GM18511 (cell line): ENCODE data around the gene ALK.

Experiments
- ATAC-seq: cut with Tn5 transposase; IDR thresholded peaks from one replicate; pipeline ENCODE4 v1.9.1; 2021; ENCODE audit warnings: mild to moderate bottlenecking, moderate library complexity; ENCODE audit not compliant: unreplicated experiment

Gene ALK

DNA sequence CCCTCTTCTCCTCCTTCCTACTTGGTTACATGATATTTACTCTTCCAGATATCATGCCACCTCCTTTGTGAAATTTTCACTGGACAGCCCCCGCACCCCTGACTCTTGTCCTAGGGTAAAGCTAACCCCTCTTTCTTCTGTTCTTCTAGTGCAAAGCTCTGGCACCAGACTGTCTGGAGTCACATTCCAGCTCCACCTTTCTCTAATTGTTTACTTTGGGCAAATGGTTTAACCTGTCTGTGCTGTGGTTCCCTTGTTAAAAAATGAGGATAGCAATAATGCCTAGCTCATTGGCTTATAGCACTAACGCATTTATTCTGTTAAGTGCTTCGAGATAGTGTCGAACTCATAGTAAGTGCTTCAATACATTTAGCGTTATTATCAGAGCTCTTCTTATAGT is 306.2 kb downstream of the ALK start:
- ATAC-seq, result no peak

DNA sequence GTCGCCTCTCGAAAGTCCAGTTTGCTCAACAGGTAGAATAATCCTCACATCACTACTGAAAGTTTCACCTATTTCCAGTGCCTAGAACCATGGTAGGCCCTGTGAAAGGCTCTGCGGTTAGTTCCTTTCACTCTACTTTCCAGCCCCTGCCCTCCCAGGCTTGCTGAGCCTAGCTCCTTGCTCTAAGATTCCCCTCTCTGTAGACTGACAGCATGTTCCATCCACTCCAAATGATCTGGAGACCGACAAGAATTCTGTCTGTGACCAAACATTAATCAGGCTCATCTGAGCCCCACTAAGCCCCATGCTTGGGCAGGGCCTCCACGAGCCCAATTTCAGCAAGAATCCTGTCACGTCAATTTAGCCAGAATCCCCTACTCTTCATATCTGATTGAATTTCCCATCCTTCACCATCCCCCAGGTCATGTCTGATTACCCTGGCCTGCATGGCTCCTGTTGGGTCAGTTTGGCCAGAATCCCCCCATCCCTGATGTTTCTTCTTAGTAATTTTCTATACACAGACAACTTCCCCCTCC is 307.0 kb downstream of the ALK start:
- ATAC-seq, result no peak

GRCh38 chr2:29613792-29614266 is 307.6 kb downstream of the ALK start:
- no peak for ATAC-seq

DNA sequence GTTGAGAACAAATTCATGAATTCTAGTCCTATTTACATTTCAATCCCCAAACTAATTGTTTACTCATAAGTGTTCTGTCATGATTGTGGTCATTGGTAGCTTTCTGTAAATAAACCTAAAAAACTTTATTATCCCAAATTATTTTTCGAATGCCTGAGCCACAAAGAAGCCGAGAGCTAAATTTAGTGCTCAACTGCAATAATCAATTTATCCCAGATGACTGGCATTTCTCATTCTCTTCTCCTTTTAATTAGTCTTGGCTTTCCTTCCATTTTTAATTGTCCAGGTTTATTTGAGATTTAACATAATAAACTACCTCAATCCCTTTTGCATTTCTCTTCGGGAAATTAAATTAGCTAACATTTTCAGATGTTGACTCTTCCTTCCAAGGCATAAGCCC is 308.3 kb downstream of the ALK start:
- no peak for ATAC-seq

DNA sequence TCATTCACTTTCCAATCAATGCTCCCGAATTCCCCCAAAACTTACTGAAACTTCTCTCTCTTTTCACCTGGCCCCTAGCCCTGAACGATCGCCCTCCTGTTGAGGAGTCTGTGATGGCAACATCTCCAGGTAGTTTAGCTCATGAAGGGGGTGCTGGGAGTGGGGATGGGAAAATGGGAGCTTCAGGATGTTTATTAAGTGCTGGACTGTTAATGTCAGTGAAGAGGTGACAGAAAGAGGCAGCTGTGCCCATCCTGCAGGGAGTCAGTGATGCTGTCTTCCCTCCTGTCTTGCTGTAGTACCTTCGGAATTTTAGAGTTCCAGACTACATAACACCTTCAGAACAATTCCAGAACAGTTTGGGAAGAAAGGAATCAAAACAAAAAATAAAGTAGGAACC is 308.8 kb downstream of the ALK start:
- ATAC-seq, result no peak

DNA sequence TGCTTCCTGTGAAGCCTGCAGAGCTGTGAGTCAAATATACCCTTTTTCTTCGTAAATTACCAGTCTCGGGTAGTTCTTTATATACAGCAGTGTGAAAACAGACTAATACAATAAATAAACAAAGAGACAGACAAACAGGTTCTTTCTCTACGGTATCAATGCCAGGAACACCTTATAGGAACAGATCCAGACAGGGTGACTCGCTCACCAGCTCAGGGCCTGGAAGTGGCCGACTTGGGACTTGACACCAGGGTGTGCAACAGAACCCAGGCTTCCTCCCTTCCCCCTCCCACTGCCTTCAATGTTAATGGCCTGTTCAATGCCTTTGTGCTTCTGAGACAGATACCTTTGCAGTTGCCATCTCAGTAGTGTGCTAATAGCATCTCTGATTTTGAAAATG is 309.5 kb downstream of the ALK start:
- ATAC-seq, result no peak

DNA sequence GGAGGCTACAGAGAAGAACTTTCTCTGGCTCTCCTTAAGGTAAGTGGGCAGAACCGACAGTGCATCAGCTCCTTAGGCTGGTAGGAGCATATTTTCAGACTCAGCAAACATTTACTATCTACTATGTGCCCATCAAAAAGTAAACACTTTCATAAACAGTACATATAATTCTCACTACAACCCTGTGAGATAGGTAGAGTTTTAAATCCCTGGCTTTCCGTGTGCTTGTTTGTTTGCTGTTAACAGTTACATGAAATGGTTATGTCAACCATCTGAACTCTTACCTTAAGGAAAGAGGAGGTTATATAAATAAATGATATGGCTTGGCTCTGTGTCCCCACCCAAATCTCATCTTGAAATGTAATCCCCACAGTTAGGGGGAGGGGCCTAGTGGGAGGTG is 310.1 kb downstream of the ALK start:
- no peak for ATAC-seq

DNA sequence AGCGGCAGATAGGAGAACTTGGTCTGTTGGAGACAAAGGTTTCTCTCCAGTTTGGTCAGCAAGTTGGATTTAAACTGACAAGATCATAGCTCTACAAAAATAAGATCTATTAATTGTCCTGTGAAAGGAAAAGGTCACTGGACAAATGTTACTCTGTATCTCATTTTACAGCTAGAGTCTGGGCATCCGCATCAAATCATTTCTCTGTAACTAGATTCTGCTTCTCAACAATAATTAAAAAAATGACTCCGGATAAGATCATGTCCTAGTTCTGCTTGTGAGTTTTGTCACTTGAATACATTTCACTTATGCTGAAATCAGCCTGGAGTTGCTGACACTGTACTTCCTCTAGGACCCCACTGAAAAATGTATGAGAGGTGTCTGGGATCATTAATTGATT is 310.8 kb downstream of the ALK start:
- ATAC-seq, result no peak

DNA sequence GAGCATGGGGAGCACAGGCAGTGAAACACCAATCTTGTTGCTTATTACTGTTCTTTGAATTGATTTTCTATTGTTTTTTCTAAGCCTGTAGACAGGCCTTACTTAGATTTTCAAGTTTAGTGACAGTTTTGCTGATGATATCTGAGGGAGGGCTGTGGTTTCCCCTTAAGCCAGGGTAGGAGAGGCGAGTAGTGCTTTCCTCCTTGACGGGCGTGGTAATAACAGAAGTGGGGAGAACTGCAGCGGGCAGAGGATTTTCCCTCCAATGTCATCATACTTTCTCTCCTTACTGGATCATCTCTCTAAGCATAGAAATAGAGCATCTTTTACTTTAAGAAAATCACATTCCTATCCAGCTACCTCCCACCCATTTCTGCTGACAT is 314.4 kb downstream of the ALK start:
- no peak for ATAC-seq

DNA sequence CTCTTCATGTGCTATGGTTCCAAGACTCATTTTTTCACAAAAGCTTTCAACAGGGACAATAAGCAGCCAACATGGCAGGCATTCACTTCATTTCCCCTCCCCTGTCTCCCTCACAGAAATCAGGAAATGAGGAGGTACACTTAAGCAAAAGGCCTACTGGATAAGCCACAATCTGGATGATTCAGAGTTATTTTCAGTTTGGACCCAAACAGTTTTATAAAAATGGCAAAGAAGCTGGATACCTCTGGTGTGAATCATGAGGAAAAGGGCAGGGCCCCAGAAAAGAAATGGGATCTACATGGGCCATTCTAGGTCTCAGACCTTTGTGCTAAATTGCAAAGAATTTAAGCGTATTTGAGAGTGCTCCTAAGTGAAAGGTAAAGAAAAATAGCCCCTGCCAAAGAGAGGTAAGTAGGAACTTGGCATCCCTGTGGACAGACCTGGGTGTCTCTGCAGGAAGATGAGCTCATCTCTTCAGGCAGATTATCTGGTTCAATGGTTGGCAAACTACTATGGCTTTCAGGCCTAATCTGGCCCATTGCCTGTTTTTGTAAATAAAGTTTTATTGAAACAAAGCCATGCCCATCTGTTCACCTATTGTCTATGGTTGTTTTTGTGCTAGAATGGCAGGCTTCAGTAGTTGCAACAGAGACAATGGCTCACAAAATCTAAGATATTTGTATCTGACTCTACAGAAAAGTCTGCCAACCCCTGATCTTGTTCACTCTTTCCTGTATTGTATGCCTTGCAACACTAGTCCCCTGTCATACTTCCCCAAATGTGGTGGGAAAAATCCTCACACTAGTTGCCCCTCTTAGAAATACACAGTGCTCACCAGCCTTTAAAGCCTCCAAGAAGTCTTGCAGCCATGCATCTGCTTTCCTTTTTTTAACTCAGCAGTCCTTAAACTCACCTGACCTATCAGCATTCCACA is 315.0 kb downstream of the ALK start:
- no peak for ATAC-seq

- ATAC-seq, result no peak
These were observed 318.0 kb downstream of the ALK start for GRCh38 chr2:29603341-29603740.

DNA sequence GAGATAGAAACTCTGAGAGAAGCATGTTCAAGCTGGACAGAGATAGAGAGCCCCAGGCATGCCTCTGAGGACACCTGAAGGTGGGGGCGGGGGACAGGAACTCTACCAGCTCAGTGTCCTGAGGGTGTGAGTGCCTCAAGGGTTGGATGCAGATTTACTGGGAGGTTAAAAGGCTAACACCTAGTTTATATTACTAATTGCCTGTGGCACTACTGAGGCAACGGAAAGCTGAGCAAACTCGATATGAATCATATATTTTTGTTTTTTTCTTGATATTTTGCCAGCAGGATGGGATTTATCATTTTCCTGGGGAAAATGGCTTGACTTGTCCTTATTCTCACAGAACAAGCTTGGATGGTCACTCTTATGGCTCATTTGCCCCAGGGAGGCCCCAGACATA is 319.5 kb downstream of the ALK start:
- ATAC-seq, result no peak

DNA sequence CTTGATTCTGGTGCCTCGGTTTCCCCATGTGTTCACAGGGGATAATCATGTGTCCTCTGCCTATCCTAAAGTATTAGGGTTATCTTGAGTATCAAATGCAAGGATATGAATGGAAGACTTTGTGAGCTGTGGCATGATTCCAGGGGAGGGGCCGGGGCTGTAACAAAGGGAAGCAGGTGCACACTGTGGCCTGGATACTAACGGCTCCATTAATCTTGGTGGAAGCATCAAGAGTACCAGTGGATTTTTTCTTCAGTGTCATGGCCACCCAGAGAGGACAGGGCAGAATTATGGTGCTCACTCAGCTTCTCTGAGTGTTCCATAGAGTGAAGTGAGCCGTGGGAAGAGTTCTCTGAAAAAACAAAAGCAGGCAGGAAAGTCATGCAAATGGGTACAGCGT is 320.1 kb downstream of the ALK start:
- ATAC-seq, result no peak

DNA sequence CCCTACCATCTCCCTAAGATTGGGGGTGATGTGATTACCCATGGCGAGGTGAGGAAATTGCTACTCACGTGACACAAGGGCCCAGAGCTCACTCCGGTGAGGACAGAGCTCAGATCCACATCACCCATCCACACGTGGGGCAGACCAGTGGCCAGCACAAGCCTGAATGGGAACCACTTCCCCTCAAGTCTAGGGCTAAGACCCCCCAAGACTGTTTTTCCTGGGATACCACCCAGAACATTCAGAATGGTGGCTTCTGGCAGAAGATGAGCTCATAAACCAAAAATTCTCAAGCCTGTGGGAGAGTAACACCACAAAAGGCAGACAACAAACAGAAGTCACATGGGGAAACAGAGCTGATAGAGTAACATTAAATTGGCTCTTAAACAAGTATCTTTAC is 321.4 kb downstream of the ALK start:
- no peak for ATAC-seq

GRCh38 chr2:29598978-29599377 is 322.4 kb downstream of the ALK start:
- no peak for ATAC-seq

DNA sequence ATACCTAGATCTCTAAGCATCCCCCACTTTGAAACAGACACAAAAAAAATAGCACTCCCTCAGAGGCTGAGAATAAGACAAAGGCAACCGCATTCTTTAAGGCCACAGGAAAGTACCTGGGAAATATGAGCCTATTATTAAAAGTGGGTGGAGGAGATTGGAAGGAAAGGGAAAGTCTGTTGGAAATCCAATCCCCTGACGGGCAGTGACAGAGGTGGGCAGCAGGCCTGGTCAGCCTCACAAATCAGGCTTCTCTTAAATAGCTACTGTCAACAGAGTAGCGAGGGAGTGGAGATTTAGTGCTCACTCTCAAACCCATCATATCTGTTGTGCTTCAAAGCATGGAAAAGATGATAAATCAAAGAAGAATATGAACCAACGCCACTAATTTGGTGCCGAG is 324.4 kb downstream of the ALK start:
- no peak for ATAC-seq

DNA sequence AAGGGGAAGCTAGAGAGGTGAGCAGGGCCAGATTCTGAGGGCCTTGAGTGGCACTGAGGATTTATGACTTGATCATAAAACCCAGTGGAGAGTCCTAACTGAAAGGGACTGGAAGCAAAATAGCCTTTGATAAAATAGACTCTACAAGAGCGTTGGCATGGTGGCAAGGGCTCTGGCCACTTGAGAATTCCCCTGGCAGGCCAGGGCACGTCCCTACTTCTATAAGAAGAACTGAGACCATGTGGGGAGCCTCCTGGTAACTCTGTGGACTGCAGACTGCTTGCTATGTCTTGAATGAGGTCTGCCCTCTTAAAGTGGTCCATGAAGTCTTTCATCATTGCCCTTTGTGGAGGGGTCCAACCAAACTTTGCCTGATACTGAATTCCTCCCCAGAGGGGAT is 324.8 kb downstream of the ALK start:
- ATAC-seq, result no peak

DNA sequence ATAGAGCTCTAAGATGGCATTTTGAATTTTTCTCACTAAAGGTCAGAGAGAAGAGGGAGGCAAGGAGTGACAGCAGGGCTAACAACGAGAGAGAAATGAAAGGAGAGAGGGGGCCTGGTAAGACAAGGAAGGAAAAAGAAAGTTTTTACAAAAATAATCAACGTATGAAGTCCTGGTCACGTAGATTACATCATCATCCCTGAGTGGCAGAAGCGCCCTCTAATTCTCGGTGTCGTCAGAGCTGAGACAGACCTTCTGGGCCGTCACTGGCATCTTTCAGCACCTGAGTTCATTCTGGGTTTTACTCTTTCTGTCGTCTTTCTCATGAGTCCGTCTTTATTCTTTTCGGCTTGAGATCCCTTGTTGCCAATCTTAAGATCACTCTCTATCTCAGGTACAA is 329.8 kb downstream of the ALK start:
- no peak for ATAC-seq

GRCh38 chr2:29590211-29590610 is 331.2 kb downstream of the ALK start:
- no peak for ATAC-seq

- no peak for ATAC-seq
These were observed 331.8 kb downstream of the ALK start for GRCh38 chr2:29589440-29590103.

- no peak for ATAC-seq
These were observed 333.8 kb downstream of the ALK start for GRCh38 chr2:29587402-29588190.
